AML-193 (cell line): ENCODE data around the gene SLC12A4.
"Not testable (repeated sequence)": the region's sequence is repeated elsewhere in the genome, so short reads cannot be mapped to it uniquely, and the experiment has no call there.

Experiments
- DNase-seq, 2 experiments: peaks; one replicate each; lab custom pipeline; 2025; lab: John Stamatoyannopoulos, UW

Gene SLC12A4

DNA sequence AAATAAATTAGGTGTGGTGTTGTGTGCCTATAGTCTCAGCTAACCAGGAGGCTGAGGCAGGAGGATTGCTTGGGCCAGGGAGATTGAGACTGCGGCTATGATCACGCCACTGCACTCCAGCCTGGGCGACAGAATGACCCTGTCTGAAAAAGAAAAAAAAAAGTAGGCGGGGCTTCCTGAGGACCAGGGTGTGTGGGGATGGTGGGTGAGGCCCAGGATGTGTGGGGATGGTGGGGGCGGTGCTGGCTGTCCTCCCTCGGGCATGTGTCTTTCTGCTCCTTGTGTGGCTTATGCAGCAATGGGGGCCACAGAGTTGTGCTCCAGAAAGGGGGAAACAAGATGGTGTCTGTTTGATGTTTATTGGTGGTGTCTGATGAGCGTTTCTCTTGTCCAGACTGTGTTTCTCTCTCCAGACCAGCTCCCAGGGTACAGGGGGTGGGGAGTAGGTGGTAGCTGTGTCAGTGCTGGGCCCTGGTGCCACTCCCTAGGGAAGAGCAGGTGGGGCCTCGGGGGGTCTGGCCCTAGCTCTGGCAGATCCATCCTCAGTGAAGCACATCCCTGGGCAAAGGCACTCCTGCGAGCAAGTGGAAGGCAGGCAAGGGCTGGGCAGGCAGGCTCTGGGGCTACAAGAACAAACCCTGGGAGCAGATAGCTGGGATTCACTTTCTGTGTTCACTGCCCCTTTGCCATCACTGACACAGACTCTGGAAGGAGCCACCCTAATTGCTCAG is 26.8 kb downstream of the SLC12A4 start:
- no peak for DNase-seq

DNA sequence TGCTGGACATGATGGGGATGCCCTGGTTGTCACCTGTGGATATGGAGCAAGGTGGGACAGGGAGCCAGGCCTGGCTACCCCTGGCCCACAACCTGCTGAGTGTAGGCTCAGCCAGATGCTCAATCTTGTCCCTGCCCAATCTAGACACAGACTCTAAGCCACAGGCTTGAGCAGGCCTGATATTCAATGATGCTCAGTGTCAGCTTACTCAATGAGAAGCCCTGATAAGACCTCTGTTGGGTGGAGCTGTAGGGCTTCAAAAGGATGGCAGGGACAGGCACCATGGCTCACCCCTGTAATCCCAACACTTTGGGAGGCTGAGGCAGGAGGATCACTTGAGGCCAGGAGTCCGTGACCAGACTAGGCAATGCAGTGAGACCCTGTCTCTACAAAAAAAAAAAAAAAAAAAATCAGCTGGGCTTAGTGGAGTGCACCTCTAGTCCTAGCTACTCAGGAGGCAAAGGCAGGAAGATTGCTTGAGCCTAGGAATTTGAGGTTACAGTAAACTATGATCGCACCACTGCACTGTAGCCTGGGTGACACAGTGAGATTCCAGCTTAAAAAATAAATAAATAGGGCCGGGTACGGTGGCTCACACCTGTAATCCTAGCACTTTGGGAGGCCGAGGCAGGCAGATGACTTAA is 27.9 kb downstream of the SLC12A4 start:
- DNase-seq: no peak

DNA sequence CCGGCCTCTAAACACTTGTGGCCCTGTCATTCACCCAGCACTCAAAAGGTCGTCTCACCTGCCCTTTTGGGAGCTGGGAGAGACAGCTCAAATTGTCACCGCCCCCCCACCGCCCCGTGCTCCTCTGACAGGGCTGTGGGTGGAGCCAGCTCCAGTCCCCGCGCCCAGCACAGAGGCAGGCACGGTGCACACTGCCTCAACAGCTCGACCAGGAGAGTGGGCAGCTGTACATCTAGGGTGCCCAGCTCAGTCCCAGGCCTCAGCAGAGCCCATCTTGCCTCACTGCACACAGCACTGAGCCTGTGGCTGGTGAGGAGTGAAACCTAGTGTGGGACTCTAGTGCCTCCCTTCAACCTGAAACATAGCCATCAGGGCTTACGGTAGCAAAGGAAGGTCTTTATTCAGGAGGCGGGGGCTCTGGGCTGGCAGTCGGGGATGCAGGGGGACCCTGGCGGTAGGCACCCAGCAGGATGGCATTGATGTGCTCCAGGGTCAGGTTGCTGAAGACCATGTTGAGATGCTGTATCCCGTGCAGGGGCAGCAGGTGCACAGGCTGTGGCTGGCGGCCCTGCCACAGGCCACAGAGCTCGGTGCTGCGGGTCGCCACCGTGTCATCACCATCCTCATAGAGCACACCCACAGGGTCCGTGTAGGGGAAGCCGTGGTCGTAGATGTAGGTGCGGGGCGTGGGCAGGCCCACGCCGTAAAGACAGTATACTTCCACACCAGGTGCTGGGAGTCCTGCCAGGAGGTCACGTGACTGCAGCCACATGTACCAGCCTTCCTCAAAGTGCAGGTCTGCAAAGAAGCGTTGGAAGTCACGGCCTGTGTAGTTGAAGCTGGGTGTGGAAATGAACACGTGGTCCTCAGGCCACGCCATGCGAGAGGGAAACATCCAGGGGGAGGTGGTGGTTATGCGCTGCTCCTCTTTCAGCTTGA is 28.7 kb downstream of the SLC12A4 start:
- no peak for DNase-seq

DNA sequence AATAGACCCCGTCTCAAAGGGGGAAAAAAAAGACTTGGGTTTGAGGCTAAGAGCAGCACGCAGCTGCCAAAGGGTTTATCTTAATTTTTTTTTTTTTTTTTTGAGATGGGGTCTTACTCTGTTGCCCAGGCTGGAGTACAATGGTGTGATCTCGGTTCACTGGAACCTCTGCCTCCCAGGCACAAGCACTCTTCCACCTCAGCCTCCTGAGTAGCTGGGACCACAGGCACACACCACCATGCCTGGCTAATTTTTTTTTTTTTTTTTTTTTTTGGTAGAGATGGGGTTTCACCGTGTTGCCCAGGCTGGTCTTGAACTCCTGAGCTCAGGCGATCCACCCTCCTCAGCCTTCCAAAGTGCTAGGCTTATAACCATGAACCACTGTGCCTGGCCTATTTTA is 30.7 kb downstream of the SLC12A4 start:
- DNase-seq: not testable (repeated sequence)

DNA sequence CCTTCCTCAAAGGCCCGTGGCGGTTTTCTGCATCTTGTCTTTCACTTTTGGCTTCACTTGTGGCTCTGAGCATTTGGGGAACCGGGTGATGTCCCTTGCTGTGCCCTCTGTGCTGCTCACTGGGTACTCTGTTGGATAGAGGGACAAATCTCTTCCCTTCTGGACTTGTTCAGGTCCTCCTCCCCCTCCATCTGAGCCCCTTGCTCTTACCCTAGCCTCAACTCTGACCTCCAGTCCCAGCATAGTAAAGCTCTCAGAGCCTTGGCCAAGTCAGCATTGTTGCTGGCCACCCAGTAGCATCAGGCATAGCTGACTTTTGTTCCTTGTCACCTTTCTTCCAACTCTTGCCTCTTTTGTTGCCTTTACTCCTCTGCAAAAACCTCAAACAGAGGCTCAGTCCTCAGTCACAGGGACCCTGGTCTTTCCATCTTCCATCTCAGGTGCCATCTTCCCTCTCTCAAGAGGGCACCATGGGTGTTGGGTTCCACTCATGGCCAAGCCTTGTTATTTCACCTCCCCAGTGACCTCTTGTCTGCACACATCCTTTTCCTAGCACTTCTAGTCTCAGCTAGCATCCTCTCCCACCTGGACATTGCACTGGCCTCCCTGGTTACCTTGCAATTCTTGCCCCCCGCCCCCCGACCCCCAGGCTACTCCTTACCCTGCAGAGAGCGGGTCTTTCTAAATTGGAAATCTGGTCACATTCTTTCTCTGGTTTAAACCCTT is 31.4 kb downstream of the SLC12A4 start:
- DNase-seq: peak; percentile 86 to 93

DNA sequence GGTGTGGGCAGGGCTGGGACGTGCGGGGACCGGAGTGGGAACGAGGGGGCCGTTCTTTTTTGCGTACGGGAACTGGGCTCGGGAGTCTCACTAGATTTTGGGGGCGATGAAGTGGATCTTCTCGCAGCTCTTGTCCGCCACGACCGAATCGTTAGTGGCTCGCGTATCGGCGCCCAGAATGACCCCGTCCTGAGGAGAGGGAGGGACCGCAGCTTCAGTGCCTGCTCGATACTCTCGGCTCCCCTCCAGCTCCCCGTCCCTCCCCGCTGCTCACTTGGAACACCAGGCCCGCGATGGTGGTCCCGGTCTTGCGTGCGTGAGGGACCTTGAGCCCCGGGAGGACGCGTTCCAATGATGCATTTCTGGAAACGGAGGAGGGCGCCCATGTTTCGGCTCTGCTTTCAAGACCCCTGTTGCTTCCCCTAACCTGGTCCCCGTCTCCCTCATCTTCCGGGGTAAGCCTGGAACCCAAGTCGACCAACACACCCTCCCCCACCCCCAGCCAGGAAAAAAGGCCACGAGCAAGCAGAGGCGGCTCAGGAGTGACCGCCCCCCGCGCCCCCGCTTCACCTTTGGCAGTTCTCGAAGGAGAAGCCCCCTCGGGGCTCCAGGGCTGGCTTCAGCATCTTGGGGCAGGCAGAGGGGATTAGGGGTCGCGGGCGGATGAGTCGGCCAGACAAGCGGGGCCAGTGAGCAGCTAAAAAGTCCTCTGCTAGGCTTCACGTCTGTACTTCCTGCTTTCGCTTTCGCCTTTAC is 32.1 kb downstream of the SLC12A4 start, which contains the start of gene PSMB10:
Gene PSMB10, minus strand, starts transcription at position 727 of the 756 bp plus-strand sequence. Its CDS starts 101 bp downstream, at position 626.
- peak in 1 of 2 experiments; percentile 6 for DNase-seq

DNA sequence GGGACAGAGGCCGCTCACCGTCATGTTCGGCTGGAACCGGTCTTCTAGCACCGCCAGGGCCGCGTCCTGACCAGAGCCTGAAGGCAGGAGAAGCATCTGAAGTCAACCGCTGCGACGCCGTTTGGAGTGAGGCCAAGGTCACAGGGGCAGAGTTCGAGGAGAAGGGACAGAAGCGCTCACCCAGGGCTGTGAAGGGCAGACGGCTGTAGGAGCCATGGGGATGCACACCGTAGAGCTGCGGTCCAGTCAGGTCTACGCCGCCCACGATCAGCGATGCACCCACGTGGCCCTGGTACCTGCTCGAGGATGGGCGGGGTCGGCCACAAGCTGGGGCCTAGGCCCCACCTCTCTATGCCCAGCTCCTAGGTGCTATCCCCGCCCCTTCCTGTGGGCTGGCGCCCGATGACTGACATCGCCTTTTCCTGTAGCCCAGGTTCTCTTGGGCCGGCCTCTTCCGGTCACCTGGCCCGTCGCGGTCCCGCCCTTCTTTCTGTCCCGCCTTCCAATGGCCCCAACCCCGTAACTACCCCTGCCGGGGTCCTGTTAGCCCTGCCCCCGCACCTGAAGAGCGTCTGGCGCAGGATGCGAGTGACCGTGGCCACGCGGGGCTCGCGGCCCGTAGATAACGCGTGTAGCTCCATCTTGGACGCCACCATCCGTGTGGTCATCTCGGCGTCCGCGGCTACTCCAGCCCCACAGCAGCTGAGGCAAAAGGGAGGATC is 32.9 kb downstream of the SLC12A4 start:
- peak; percentile 90 for DNase-seq

DNA sequence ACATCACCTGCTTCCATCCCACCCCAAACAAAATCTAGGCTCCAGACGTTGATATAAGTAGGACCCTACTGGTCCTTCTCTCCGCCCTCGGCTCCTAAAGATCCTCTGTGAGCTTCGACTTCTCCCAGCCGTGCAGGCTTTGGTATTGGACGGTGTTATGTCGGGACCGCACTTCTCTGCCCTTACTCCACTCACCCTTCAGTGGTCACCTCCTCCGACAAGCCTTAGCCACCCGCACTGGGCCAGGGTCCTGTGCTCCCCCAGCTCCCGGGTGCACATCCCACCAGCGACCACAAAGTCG is 33.4 kb downstream of the SLC12A4 start:
- DNase-seq: no peak

DNA sequence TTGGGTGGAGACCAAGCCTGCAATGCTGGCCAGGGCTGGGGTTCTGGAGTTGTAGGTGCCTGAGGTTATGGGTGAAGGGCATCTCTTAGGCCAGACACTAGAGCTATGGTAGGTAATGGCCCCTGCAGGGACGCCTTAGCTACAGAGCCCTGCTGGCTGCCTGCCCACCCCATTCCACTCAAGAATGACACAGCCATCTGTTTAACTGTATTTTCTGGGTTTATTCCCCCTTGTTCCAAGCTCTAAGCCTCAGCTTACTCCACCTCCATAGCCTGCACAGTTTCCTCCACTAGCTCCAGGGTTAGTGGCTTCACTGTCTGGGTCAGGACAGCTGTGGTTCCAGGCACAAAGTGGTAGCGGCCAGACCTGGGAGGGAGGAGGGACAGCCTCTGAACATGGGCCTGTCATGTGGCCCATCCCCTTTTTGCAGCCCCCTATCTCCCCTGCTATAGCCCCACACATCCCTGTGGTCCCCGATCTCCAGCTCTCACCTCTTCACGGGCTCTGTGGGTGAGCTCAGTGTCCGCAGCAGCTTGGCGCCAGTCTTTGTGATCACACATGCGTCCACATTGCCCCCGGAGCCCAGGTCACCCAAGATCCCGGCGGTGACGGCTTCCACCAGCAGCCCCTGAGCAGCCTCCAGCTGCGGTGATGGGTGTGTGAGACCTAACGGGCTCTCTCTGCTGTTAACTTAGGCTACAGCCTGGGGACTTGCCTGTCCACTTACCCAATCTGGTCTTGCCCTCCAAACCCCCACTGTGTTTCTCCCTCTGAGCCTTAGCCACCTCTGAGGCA is 33.9 kb downstream of the SLC12A4 start:
- no peak for DNase-seq

DNA sequence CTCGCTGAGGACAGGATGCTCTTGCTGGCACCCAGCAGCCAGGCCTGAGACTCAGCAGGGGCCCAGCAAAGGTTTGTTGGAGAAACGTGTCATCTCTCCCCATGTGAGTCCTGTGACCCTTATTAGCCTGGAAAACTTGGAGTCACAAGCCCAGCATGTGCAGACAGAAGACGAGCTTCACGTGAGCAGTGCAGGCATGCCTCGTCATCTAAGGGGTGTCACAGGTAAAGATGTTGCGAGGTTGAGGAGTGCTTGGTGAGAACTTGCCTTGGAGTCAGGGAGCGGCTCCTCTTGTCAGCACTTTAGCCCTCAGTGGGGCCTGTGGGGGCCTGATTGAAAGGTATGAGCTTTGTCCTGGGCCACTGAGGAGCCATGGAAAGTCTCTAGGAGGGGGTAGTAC is 34.6 kb downstream of the SLC12A4 start:
- no peak for DNase-seq

DNA sequence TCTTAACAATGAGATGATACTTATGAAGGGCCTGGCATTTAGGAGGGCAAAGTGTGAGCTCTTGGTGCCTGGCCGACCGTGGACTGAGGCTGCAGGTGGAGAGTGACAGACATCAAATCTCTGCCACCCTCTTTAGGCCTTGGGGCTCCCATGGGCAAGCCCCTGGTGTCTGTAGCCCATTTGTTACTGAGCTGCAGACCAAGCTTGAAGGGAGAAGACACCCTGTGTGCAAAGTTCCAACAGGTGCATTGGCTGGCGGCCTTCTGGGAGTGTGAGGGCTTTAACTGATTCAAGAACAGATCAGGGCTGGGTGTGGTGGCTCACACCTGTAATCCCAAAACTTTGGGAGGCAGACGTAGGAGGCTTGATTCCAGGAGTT is 36.0 kb downstream of the SLC12A4 start:
- DNase-seq: no peak

DNA sequence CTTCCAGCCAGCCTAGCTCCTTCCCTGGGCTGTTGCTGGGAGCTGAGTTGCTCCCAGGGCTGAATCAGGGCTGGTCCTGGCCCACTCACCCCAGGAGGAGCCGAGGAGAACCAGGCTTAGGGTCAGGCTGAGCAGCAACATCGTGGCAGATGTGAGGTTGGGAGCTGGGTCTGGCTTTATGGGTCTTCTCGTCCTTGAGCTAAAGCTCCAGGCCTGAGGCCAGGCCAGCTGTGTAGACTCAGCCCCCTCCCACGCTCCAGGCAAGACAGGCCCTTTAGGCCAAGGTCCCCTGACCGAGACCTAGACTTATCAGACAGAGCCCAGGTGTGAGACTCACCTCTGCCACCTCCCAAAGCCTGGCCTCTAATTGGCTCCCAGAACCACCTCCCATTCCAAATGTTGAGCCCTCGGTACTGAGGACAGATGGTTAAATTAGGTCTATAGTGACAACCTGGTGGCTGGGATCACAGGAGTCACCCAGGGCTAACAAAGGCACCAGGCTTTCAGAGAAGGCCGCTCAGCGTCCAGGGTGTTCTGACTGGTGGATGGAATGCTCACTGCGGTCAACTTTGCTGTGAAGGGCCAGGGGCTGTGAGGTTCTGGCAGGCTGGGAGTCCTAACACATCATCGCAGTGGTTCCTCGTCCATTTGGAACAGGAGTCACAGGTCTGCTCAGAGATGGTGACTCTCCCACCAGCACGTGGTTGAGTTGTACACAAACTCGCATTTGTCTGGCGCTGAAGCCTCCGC is 36.5 kb downstream of the SLC12A4 start, which contains the start of gene CTRL:
Gene CTRL, minus strand, starts transcription at position 151 of the 750 bp plus-strand sequence. Its CDS starts 10 bp downstream, at position 141.
- DNase-seq: no peak

DNA sequence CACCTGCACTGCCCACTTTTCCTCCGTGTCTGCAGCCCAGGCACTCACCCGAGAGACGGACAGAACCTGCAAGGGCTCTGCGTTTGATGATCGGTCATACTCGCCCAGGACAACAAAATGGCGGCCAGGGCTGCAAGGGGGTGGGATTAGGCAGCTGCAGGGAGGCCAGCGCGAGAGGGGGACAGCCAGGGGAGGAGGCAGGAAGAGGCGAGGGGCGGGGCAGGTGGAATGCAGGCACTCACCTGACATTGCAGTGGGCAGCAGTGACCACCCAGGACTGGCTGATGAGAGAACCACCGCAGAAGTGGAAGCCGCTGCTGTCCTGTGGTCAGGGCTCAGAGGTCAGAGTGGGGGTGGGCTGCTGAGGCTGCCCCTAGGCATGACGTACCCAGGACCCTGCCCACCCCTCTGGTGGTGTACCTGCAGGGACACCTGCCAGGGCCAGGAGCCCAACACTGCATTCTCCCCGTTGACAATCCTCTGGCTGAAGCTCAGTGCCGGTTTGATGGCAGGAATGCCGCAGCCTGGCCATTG is 37.7 kb downstream of the SLC12A4 start:
- no peak for DNase-seq

DNA sequence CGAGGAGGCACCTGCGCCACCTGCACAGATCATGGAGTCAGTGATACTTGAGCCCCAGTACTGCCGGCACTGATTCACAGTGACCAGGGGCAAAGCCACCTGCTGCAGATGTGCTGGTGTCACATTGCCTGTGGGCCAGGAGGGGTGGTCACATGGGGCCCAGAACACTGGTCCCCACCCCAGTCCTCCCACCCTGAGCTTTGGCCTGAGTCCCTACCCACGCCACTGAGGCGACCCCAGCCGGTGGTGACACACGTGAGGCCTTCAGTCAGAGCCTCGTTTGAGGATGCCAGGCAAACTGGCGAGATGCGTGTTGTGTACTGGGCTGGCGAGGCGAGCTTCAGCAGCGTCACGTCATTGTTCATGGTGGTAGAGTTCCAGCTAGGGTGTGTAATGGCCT is 38.2 kb downstream of the SLC12A4 start:
- no peak for DNase-seq

DNA sequence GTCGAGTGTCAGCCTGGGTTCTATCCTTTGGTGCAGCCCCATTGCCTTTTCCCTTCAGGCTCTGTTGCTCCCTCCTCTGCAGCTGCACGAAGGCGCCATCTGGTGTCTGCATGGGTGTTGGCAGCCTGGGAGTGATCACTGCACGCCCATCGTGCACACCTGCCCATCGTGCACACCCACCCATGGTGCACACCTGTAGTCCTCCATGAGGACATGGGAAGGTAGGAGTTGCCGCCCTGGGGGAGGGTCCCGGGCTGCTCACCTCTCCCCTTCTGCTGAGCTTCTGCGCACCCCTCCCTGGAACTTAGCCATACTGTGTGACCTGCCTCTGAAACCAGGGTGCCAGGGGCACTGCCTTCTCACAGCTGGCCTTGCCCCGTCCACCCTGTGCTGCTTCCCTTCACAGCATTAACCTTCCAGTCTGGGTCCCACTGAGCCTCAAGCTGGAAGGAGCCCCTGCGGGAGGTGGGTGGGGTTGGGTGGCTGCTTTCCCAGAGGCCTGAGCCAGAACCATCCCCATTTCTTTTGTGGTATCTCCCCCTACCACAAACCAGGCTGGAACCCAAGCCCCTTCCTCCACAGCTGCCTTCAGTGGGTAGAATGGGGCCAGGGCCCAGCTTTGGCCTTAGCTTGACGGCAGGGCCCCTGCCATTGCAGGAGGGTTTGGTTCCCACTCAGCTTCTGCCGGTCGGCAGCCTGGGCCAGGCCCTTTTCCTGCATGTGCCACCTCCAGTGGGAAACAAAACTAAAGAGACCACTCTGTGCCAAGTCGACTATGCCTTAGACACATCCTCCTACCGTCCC is 39.7 kb downstream of the SLC12A4 start:
- peak; percentile 48 to 56 for DNase-seq

DNA sequence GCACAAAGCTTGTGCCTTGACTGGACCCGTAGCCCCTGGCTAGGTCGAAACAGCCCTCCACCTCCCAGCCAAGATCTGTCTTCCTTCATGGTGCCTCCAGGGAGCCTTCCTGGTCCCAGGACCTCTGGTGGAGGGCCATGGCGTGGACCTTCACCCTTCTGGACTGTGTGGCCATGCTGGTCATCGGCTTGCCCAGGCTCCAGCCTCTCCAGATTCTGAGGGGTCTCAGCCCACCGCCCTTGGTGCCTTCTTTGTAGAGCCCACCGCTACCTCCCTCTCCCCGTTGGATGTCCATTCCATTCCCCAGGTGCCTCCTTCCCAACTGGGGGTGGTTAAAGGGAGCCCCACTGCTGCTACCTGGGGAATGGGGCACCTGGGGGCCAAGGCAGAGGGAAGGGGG is 40.3 kb downstream of the SLC12A4 start:
- no peak for DNase-seq

DNA sequence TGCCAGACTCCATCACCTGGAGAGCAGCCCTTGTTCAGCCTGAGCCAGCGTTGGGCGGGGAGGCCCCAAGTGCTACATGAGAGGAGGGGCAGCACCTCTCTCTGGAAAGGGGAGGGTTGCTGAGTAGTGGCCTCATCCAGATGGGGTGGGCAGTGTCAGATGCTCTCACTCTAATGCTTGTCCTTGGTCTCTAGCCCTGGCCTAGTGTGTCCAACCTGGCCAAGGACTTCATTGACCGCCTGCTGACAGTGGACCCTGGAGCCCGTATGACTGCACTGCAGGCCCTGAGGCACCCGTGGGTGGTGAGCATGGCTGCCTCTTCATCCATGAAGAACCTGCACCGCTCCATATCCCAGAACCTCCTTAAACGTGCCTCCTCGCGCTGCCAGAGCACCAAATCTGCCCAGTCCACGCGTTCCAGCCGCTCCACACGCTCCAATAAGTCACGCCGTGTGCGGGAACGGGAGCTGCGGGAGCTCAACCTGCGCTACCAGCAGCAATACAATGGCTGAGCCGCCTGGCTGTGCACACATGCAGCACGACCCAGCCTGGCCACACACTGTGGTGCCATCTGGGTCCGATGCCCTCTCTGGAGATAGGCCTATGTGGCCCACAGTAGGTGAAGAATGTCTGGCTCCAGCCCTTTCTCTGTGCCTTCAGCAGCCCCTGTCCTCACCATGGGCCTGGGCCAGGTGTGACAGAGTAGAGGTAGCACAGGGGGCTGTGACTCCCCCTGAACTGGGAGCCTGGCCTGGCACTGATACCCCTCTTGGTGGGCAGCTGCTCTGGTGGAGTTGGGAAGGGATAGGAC is 41.1 kb downstream of the SLC12A4 start:
- no peak for DNase-seq
